Ishikawa (cell line): ENCODE measurements around the gene SPECC1.

Source experiments
- FOXM1 ChIP-seq: IDR thresholded peaks from 2 replicates; pipeline ENCODE4 v1.6.1; 2012; ENCODE audit warnings: low read depth, borderline replicate concordance
- RAD21 ChIP-seq: IDR thresholded peaks from 2 replicates; pipeline ENCODE4 v1.6.1; 2012; ENCODE audit warnings: low read depth
- ZBTB7A ChIP-seq: IDR thresholded peaks from 2 replicates; pipeline ENCODE4 v1.6.1; 2012; ENCODE audit warnings: low read depth
- TF ChIP-seq, protein P1 (sequence below): IDR thresholded peaks from 2 replicates; pipeline ENCODE4 v1.6.1; 2012; ENCODE audit warnings: low read depth, mild to moderate bottlenecking

DNA sequence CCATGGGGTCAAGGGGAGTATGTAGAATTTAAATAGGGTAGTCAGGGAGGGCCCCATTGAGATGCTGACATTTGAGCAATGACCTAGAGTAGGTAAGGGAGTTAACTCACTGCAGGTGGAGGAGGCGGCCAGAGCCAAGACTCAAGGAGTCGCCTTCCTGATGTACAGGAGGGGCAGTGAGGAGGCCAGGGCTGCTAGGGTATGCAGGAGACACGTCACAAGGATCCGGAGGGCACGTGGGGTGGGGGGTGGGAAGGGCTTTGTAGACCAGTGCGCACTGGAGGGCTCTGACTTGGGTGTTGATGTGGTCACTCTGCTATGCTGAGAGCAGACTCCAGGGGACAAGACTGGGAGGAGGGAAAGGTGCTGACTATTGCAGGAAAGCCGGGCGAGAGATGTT, 37.5 kb downstream of the SPECC1 start:
- TF ChIP-seq, protein P1, sequence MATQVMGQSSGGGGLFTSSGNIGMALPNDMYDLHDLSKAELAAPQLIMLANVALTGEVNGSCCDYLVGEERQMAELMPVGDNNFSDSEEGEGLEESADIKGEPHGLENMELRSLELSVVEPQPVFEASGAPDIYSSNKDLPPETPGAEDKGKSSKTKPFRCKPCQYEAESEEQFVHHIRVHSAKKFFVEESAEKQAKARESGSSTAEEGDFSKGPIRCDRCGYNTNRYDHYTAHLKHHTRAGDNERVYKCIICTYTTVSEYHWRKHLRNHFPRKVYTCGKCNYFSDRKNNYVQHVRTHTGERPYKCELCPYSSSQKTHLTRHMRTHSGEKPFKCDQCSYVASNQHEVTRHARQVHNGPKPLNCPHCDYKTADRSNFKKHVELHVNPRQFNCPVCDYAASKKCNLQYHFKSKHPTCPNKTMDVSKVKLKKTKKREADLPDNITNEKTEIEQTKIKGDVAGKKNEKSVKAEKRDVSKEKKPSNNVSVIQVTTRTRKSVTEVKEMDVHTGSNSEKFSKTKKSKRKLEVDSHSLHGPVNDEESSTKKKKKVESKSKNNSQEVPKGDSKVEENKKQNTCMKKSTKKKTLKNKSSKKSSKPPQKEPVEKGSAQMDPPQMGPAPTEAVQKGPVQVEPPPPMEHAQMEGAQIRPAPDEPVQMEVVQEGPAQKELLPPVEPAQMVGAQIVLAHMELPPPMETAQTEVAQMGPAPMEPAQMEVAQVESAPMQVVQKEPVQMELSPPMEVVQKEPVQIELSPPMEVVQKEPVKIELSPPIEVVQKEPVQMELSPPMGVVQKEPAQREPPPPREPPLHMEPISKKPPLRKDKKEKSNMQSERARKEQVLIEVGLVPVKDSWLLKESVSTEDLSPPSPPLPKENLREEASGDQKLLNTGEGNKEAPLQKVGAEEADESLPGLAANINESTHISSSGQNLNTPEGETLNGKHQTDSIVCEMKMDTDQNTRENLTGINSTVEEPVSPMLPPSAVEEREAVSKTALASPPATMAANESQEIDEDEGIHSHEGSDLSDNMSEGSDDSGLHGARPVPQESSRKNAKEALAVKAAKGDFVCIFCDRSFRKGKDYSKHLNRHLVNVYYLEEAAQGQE: no peak
- TF ChIP-seq FOXM1 (no peak), ZBTB7A (no peak), RAD21 (no peak)
